Measurements from ENCODE around the gene PTCHD1. TPM values are rescaled to one million over a fixed set of nuclear protein-coding genes. Genes with fewer than 3 reads are reported as not detected.

Gene PTCHD1
- total and polyA plus RNA-seq, 2 of the 13 experiments (the other 11 are each of a cell fraction or from before 2014, with no cell fraction given), result not detected

GRCh38 chrX:23403849-23404248, 69.2 kb downstream of the PTCHD1 start:
- in situ Hi-C loops (cut with HindIII; ENCODE audit: extremely low pct_ligation_motif_present, low pct_unique_long_range_greater_than_20kb) (no loop called here), intact Hi-C loops (cut with micrococcal nuclease; ENCODE audit: unreplicated experiment) (no loop called here)
- Histone ChIP-seq H3K9me3 (ENCODE audit: low read length) (no peaks in the 10 kb centered on the region), H3K4me1 (ENCODE audit: insufficient read depth, low read length) (no peaks in the 10 kb centered on the region), H3K36me3 (replicated peaks in 1 of 2; ENCODE audit: control insufficient read depth in 1 of 2, insufficient read depth in 2 of 2, low read length in 2 of 2) (no peaks in the 10 kb centered on the region), H3K27me3 (ENCODE audit: control insufficient read depth in 1 of 2, insufficient read depth in 2 of 2, low read length in 2 of 2) (no peaks in the 10 kb centered on the region), H3K9ac (ENCODE audit: insufficient read depth, low read depth, low read length) (no peak overlapping the region), H3K4me2 (ENCODE audit: low read depth, low read length) (no peak overlapping the region), H2AFZ (ENCODE audit: low read length) (no peak overlapping the region), H4K20me1 (ENCODE audit: insufficient read depth, low read length) (no peaks in the 10 kb centered on the region), H3K4me3 (replicated peaks in 1 of 3; ENCODE audit: insufficient read depth in 1 of 3, low read depth in 2 of 3, low read length in 3 of 3) (no peak overlapping the region), H3K79me2 (ENCODE audit: insufficient read depth, low read length) (no peaks in the 10 kb centered on the region), H3K27ac (ENCODE audit: extremely low read length, insufficient read depth, low read length) (no peak overlapping the region)
- ChIA-PET CTCF (ENCODE audit: low intra/inter-chr PET ratio, low total read pairs) (no interaction called here), POLR2A (no interaction called here)
- BruUV-seq (replicated peaks), result no TSS peak
- DNase-seq (ENCODE audit: low spot score), result no peak
- TF ChIP-seq, protein P1, sequence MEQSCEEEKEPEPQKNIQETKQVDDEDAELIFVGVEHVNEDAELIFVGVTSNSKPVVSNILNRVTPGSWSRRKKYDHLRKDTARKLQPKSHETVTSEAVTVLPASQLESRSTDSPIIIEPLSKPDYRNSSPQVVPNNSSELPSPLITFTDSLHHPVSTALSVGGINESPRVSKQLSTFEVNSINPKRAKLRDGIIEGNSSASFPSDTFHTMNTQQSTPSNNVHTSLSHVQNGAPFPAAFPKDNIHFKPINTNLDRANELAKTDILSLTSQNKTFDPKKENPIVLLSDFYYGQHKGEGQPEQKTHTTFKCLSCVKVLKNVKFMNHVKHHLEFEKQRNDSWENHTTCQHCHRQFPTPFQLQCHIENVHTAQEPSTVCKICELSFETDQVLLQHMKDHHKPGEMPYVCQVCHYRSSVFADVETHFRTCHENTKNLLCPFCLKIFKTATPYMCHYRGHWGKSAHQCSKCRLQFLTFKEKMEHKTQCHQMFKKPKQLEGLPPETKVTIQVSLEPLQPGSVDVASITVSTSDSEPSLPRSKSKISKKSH (CRISPR knock-in tag; IDR thresholded peaks at IDR 0.05; ENCODE audit: borderline replicate concordance), result no peak
- TF ChIP-seq, protein P2, sequence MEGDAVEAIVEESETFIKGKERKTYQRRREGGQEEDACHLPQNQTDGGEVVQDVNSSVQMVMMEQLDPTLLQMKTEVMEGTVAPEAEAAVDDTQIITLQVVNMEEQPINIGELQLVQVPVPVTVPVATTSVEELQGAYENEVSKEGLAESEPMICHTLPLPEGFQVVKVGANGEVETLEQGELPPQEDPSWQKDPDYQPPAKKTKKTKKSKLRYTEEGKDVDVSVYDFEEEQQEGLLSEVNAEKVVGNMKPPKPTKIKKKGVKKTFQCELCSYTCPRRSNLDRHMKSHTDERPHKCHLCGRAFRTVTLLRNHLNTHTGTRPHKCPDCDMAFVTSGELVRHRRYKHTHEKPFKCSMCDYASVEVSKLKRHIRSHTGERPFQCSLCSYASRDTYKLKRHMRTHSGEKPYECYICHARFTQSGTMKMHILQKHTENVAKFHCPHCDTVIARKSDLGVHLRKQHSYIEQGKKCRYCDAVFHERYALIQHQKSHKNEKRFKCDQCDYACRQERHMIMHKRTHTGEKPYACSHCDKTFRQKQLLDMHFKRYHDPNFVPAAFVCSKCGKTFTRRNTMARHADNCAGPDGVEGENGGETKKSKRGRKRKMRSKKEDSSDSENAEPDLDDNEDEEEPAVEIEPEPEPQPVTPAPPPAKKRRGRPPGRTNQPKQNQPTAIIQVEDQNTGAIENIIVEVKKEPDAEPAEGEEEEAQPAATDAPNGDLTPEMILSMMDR (CRISPR knock-in tag; IDR thresholded peaks at IDR 0.05), result peak; percentile 19; the same call in 1 of the 2 replicates
- peak; percentile 51 for FAIRE-seq
- ATAC-seq, result no peak
- under 1% methylated on average over 6 of the region's 6 CpGs for WGBS (ENCODE audit: low lambda C conversion rate)

GRCh38 chrX:23422912-23423311, 88.3 kb downstream of the PTCHD1 start:
- intact Hi-C loops (cut with micrococcal nuclease; ENCODE audit: unreplicated experiment), result no loop called here

More at GRCh38 chrX:23422912-23423311, 88.3 kb downstream of the PTCHD1 start:
- H4K20me1 ChIP-seq (ENCODE audit: insufficient read depth, low read length), result no peaks in the 10 kb centered on the region
- CTCF ChIA-PET (ENCODE audit: low intra/inter-chr PET ratio, low total read pairs), result no interaction called here
- TF ChIP-seq SMAD3 (CRISPR knock-in tag; IDR thresholded peaks at IDR 0.05), result no peak
- no peak for TF ChIP-seq LRRFIP1 (CRISPR knock-in tag; conservative IDR thresholded peaks at IDR 0.05)
- TF ChIP-seq NR2F2 (IDR thresholded peaks at IDR 0.05; ENCODE audit: borderline replicate concordance, low read depth), result no peak
- TF ChIP-seq MTA1 (CRISPR knock-in tag; IDR thresholded peaks at IDR 0.05; ENCODE audit: borderline replicate concordance), result no peak
- TF ChIP-seq ZNF160 (CRISPR knock-in tag; IDR thresholded peaks at IDR 0.05), result peak; percentile 82; the same call in 1 of the 2 replicates
- TF ChIP-seq ZBTB38 (CRISPR knock-in tag; IDR thresholded peaks at IDR 0.05), result no peak
- H3K4me2 ChIP-seq (ENCODE audit: low read depth, low read length), result no peak overlapping the region
- BruUV-seq (replicated peaks), result no TSS peak
- no peaks in the 10 kb centered on the region for H3K79me2 ChIP-seq (ENCODE audit: insufficient read depth, low read length)
- no peaks in the 10 kb centered on the region for H3K27me3 ChIP-seq (ENCODE audit: control insufficient read depth in 1 of 2, insufficient read depth in 2 of 2, low read length in 2 of 2)
- H3K36me3 ChIP-seq (replicated peaks in 1 of 2; ENCODE audit: control insufficient read depth in 1 of 2, insufficient read depth in 2 of 2, low read length in 2 of 2), result no peaks in the 10 kb centered on the region
- POLR2A ChIA-PET, result no interaction called here
- in situ Hi-C loops (cut with HindIII; ENCODE audit: extremely low pct_ligation_motif_present, low pct_unique_long_range_greater_than_20kb), result no loop called here
- FAIRE-seq, result no peak
- H3K9ac ChIP-seq (ENCODE audit: insufficient read depth, low read depth, low read length), result no peak overlapping the region
- H3K4me3 ChIP-seq (replicated peaks in 1 of 3; ENCODE audit: insufficient read depth in 1 of 3, low read depth in 2 of 3, low read length in 3 of 3), result no peak overlapping the region
- 0% methylated on average over 1 of the region's 1 CpG for WGBS (ENCODE audit: low lambda C conversion rate)
- no peak overlapping the region for H2AFZ ChIP-seq (ENCODE audit: low read length)
- no peaks in the 10 kb centered on the region for H3K9me3 ChIP-seq (ENCODE audit: low read length)
- no peak for DNase-seq (ENCODE audit: low spot score)
- no peak for ATAC-seq
- no peak overlapping the region for H3K27ac ChIP-seq (ENCODE audit: extremely low read length, insufficient read depth, low read length)
- no peaks in the 10 kb centered on the region for H3K4me1 ChIP-seq (ENCODE audit: insufficient read depth, low read length)
